GM21825 (cell line): ENCODE results near the gene MGAT4A.

Source experiments
- ATAC-seq: cut with Tn5 transposase; IDR thresholded peaks from one replicate; pipeline ENCODE4 v1.9.1; 2021; ENCODE audit warnings: mild to moderate bottlenecking, moderate library complexity; ENCODE audit not compliant: unreplicated experiment

MGAT4A gene

GRCh38 chr2:98579926-98580325 lies 151.0 kb downstream of the MGAT4A start:
- no peak for ATAC-seq

GRCh38 chr2:98578231-98578630 lies 152.7 kb downstream of the MGAT4A start:
- ATAC-seq: no peak

GRCh38 chr2:98577313-98577712 lies 153.6 kb downstream of the MGAT4A start:
- ATAC-seq: no peak

- ATAC-seq: no peak
Measured at GRCh38 chr2:98576666-98577312, 154.1 kb downstream of the MGAT4A start.

GRCh38 chr2:98573426-98573825 lies 157.5 kb downstream of the MGAT4A start:
- ATAC-seq: no peak

- ATAC-seq: no peak
Measured at GRCh38 chr2:98572676-98573075, 158.3 kb downstream of the MGAT4A start.

GRCh38 chr2:98572211-98572610 lies 158.7 kb downstream of the MGAT4A start:
- no peak for ATAC-seq

- ATAC-seq: no peak
Measured at GRCh38 chr2:98571796-98572195, 159.1 kb downstream of the MGAT4A start.

- no peak for ATAC-seq
Measured at GRCh38 chr2:98571121-98571701, 159.7 kb downstream of the MGAT4A start.

GRCh38 chr2:98570356-98570755 lies 160.6 kb downstream of the MGAT4A start:
- ATAC-seq: no peak

- ATAC-seq: no peak
Measured at GRCh38 chr2:98569915-98570314, 161.0 kb downstream of the MGAT4A start.

GRCh38 chr2:98569197-98569793 lies 161.6 kb downstream of the MGAT4A start:
- no peak for ATAC-seq
